ENCODE results near the gene MICAL1.

Gene MICAL1

DNA sequence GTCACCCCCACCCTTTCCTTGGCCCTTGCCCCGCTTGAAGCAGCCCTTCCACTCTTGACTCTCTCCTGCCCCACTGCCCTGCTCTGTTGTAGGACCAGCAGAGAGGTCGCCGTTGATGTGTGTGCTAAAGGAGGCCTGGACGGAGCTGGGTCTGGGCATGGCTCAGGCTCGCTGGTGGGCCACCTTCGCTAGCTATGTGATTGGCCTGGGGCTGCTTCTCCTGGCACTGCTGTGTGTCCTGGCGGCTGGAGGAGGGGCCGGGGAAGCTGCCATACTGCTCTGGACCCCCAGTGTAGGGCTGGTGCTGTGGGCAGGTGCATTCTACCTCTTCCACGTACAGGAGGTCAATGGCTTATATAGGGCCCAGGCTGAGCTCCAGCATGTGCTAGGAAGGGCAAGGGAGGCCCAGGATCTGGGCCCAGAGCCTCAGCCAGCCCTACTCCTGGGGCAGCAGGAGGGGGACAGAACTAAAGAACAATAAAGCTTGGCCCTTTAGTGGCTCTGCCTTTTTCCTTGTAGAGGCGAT is 12.1 kb downstream of the MICAL1 start:
- intact Hi-C loops (cut with micrococcal nuclease), result loop anchor here (5.0 kb wide), 2 partner anchors 61 to 249 kb away; partner anchors contain the start of genes AK9, CD164 and FIG4
- Mint-ChIP-seq H3K9me3 (no peaks in the 10 kb centered on the region), H3K4me1 (ENCODE audit: low read depth) (peaks cover 73% of the 10 kb centered on the region), H3K27me3 (no peaks in the 10 kb centered on the region), H3K36me3 (ENCODE audit: low read depth) (peaks cover 76% of the 10 kb centered on the region), H3K4me3 (no peak overlapping the region), H3K27ac (peak overlapping the region; percentile 85)

DNA sequence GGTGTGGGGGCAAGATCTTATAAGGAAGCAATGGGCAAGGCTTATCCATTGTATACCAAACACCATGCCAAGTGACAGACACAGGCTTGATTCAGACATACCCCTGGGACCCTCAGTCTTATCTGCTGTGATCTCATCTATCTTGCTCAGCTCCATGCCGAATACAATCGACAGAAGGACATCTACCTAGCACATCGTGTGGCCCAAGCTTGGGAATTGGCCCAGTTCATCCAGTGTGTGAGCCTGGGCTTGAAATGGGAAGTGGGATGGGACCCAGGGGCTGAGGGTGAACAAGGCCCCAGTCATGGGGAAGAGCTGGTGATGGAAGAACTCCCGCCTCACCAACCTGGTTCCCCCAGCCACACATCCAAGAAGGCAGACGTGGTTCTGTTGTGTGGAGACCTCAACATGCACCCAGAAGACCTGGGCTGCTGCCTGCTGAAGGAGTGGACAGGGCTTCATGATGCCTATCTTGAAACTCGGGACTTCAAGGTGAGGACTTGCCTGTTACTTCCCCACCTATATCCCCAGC is 13.1 kb downstream of the MICAL1 start:
- peak overlapping the region; percentile 85 for H3K27ac Mint-ChIP-seq
- no peaks in the 10 kb centered on the region for H3K9me3 Mint-ChIP-seq
- H3K4me3 Mint-ChIP-seq, result no peak overlapping the region
- H3K4me1 Mint-ChIP-seq (ENCODE audit: low read depth), result peaks cover 63% of the 10 kb centered on the region
- peaks cover 66% of the 10 kb centered on the region for H3K36me3 Mint-ChIP-seq (ENCODE audit: low read depth)
- intact Hi-C loops (cut with micrococcal nuclease), result loop anchor here (5.0 kb wide), 2 partner anchors 60 to 250 kb away; partner anchors contain the start of genes AK9, CD164 and FIG4
- no peaks in the 10 kb centered on the region for H3K27me3 Mint-ChIP-seq

DNA sequence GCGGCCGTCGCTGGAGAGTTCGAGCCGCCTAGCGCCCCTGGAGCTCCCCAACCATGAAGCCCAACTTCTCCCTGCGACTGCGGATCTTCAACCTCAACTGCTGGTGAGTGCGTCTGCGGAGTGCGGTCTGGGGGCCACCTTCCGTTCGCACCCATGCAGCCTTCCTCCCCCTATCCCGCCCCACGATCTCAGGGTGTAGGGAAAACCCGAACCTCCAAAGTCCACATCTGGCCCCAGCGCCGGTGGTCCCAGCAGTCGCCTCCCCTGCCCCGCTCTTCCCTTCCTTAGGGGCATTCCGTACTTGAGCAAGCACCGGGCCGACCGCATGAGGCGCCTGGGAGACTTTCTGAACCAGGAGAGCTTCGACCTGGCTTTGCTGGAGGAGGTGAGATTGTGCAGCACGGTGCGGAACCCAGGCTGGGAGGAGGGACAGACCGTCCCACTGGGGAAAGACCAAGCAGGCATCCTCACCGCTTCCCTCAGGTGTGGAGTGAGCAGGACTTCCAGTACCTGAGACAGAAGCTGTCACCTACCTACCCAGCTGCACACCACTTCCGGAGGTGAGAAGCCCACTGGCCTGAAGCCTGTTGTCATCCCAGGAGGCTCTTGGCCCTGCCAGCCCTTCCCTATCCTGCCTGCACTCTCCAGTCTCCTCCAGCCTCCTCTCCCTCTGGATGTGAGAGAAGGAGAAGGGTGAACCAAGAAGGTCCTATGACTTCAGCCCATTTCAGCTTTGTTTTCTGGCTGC is 14.3 kb downstream of the MICAL1 start:
- H3K27ac Mint-ChIP-seq, result peak overlapping the region; percentile 86
- peak overlapping the region; percentile 81 for H3K4me3 Mint-ChIP-seq
- H3K9me3 Mint-ChIP-seq, result no peaks in the 10 kb centered on the region
- peaks cover 51% of the 10 kb centered on the region for H3K4me1 Mint-ChIP-seq (ENCODE audit: low read depth)
- H3K36me3 Mint-ChIP-seq (ENCODE audit: low read depth), result peaks cover 54% of the 10 kb centered on the region
- no peaks in the 10 kb centered on the region for H3K27me3 Mint-ChIP-seq
- intact Hi-C loops (cut with micrococcal nuclease), result loop anchor here (2.0 to 5.0 kb wide), 3 partner anchors 14 to 251 kb away; partner anchors contain the start of genes AK9, CD164, FIG4 and MICAL1

DNA sequence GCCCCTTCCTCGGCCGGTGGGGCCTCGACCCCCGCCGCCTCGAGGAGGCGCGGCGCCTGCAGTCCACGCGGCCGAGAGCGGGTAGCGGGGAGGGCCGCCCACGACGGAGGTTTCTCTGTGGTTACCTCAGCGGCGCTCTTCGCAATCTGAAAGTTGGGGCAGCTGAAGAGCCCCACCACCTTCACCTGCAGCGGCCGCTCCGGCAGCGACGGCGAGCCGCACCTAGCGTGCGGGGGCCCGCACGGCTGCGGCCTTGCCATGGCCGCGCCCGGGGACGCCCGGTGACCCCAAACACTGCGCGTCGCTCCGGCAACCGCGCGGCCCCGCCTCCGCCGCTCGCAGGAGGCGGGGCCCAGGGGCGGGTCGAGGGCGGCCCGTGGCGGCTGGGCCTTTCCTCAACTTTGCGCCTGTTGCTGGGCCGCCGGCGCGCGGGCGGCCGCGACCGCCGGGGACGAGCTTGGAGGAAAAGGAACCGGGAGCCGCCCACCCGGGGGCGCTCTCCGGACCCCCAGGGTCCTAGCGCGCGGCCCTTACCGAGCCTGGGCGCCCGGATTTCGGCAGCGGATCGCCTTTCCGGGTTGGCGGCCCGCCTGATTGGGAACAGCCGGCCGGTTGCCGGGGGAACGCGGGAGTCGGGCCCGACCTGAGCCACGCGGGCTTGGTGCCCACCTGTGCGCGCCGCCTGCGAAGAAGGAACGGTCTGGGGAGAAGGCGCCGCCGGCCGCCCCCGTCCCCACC is 15.1 kb downstream of the MICAL1 start, which contains the start of the genes PPIL6 and SMPD2:
TSS of gene PPIL6 (minus strand) at position 298 of the 738 bp plus-strand sequence. CDS start at position 260, 38 bp downstream.
TSS of gene SMPD2 (plus strand) at position 394 of the 738 bp plus-strand sequence. CDS start 398 bp downstream, outside the sequence.
- no peaks in the 10 kb centered on the region for H3K27me3 Mint-ChIP-seq
- peak within 1 kb of the TSS; percentile 86 for H3K27ac Mint-ChIP-seq
- H3K36me3 Mint-ChIP-seq (ENCODE audit: low read depth), result peaks cover 46% of the 10 kb centered on the region
- intact Hi-C loops (cut with micrococcal nuclease), result loop anchor here (2.0 to 5.0 kb wide), 3 partner anchors 14 to 252 kb away; partner anchors contain the start of genes AK9, CD164, FIG4 and MICAL1
- peak within 1 kb of the TSS; percentile 81 for H3K4me3 Mint-ChIP-seq
- H3K4me1 Mint-ChIP-seq (ENCODE audit: low read depth), result peaks cover 49% of the 10 kb centered on the region
- no peaks in the 10 kb centered on the region for H3K9me3 Mint-ChIP-seq

DNA sequence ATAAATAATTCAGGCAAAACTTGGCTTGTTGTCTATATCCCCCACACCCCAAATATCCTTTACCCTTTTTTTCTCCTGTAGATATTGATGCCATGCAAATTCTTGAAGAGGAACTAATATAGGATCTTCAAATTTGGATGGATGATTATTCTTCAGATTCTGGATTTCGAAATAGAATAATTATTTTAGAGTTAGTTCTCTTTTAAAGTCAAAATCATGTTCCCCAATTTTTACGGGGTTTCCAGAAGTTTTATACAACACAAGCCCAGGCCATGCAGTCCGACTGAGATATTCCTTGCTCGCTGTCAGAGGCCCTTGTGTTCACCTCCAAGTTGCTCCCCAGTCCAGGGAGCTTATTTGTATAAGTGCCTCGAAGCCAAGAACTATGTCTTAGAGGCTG is 19.5 kb downstream of the MICAL1 start:
- Mint-ChIP-seq H3K9me3 (no peaks in the 10 kb centered on the region), H3K4me3 (no peak overlapping the region), H3K4me1 (ENCODE audit: low read depth) (peaks cover 19% of the 10 kb centered on the region), H3K27ac (no peak overlapping the region), H3K27me3 (peaks cover 2% of the 10 kb centered on the region), H3K36me3 (ENCODE audit: low read depth) (peaks cover 3% of the 10 kb centered on the region)
- intact Hi-C loops (cut with micrococcal nuclease), result loop anchor here (5.0 kb wide), 1 partner anchor 46 kb away; the partner anchor contains the start of gene ZBTB24

DNA sequence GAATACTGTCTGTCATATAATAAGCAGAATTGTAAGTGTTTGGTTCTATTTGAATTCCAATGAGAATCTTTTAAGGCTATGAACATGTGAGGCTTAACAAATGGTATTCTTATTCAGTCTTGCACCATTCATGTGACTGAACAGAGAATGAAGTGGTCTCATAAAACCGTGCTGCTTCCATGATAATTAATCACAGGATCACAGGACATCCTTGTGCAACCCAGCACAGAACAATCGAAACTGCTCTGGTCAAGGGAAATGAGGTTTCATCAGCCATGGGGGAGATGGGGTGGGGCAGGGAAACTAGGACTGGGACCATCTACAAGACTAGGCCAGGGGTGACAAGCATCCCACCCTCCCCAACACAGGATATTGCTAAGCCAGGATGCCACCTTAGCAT is 21.1 kb downstream of the MICAL1 start:
- intact Hi-C loops (cut with micrococcal nuclease), result no loop called here
- H3K9me3 Mint-ChIP-seq, result no peaks in the 10 kb centered on the region
- H3K36me3 Mint-ChIP-seq (ENCODE audit: low read depth), result no peaks in the 10 kb centered on the region
- H3K4me1 Mint-ChIP-seq (ENCODE audit: low read depth), result peaks cover 19% of the 10 kb centered on the region
- H3K4me3 Mint-ChIP-seq, result no peak overlapping the region
- no peak overlapping the region for H3K27ac Mint-ChIP-seq
- H3K27me3 Mint-ChIP-seq, result peaks cover 2% of the 10 kb centered on the region

DNA sequence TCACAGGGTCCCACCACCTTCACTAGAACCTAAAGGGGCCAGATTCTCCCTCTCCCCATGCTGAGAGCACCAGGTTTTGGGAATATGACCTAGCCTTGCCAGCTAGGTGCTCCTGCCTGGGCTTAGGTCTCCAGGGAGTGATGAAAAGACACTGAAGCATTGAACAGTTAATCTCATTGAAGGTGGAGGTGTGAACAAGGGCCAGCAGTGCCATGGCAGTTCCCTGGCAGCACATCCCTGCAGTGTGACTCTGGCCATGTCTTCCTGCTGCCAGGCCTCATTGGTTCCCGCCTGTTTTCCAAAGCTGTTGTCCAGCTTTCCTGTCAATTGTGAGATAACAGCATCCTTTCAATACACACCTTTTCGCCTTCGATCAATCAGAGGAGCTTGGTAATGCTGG is 26.1 kb downstream of the MICAL1 start:
- H3K27ac Mint-ChIP-seq, result no peak overlapping the region
- intact Hi-C loops (cut with micrococcal nuclease), result no loop called here
- H3K4me3 Mint-ChIP-seq, result no peak overlapping the region
- no peaks in the 10 kb centered on the region for H3K36me3 Mint-ChIP-seq (ENCODE audit: low read depth)
- no peaks in the 10 kb centered on the region for H3K9me3 Mint-ChIP-seq
- H3K4me1 Mint-ChIP-seq (ENCODE audit: low read depth), result peaks cover 7% of the 10 kb centered on the region
- peaks cover 2% of the 10 kb centered on the region for H3K27me3 Mint-ChIP-seq

DNA sequence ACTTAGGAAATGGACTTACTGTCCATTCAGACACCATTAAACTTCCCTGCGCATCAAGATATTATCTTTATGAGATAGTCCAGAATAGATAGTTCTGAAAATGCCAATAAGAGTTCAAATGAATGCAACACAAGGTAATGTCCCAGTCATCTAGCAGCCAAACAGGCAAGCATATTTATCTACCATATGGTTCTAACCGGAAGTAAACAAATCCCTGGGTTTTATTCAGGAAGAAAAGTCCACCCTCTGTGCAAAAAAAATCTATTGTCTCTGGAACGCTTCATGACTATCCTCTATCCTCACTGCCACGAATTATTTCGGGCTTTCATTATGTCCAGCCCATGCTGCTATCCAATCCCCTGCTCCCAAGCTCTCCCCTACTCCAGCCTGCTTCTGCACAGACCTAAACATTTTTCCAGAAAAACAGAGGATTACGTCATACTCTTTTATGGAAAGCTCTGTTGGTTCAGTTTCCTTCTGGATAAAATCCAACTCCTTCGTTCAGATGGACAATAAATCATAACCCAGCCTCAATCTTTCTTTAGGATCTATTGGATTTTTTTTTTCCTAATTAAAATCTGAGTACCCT is 26.6 kb downstream of the MICAL1 start:
- H3K27ac Mint-ChIP-seq, result no peak overlapping the region
- intact Hi-C loops (cut with micrococcal nuclease), result no loop called here
- peaks cover 6% of the 10 kb centered on the region for H3K4me1 Mint-ChIP-seq (ENCODE audit: low read depth)
- no peak overlapping the region for H3K4me3 Mint-ChIP-seq
- H3K36me3 Mint-ChIP-seq (ENCODE audit: low read depth), result no peaks in the 10 kb centered on the region
- H3K27me3 Mint-ChIP-seq, result peaks cover 2% of the 10 kb centered on the region
- no peaks in the 10 kb centered on the region for H3K9me3 Mint-ChIP-seq

DNA sequence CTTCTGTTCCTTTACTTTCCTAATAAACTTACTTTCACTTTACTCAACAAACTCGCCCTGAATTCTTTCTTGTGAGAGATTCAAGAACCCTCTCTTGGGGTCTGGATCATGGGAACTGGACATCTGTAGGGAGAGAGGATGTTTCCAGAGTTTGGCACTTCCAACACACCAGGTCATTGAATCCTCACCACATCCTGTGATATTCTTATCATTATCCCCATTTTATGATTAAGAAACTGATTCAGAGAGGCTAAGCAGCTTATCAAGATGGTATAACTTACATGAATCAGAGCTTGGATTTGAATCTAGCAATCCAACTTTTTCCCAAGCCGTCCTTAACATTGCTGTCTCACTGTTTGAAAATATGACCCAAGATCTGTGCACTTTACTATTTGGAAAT is 30.6 kb downstream of the MICAL1 start:
- H3K27me3 Mint-ChIP-seq, result no peaks in the 10 kb centered on the region
- H3K9me3 Mint-ChIP-seq, result no peaks in the 10 kb centered on the region
- H3K36me3 Mint-ChIP-seq (ENCODE audit: low read depth), result no peaks in the 10 kb centered on the region
- H3K4me3 Mint-ChIP-seq, result no peak overlapping the region
- H3K27ac Mint-ChIP-seq, result no peak overlapping the region
- intact Hi-C loops (cut with micrococcal nuclease), result no loop called here
- no peaks in the 10 kb centered on the region for H3K4me1 Mint-ChIP-seq (ENCODE audit: low read depth)

DNA sequence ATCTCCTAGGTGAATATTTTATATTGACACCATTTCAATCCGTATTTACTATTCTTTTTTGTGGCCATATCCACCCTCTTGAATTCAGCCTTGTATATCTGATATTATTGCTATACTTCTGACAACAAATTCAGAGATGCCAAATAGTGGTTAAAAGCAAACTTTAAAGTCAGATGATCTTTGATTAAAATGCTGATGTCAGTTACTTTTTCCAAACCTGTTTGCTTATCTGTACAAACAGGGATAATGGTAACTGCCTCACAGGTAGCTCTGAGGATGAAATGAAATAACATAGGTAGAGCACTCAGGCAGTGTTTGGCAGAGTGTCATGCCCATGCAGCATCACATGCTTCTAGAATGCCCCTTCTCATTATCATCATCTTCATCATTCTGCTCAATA is 34.4 kb downstream of the MICAL1 start:
- intact Hi-C loops (cut with micrococcal nuclease), result no loop called here
- no peaks in the 10 kb centered on the region for H3K27me3 Mint-ChIP-seq
- no peak overlapping the region for H3K27ac Mint-ChIP-seq
- H3K9me3 Mint-ChIP-seq, result no peaks in the 10 kb centered on the region
- no peak overlapping the region for H3K4me3 Mint-ChIP-seq
- H3K4me1 Mint-ChIP-seq (ENCODE audit: low read depth), result no peaks in the 10 kb centered on the region
- no peaks in the 10 kb centered on the region for H3K36me3 Mint-ChIP-seq (ENCODE audit: low read depth)

DNA sequence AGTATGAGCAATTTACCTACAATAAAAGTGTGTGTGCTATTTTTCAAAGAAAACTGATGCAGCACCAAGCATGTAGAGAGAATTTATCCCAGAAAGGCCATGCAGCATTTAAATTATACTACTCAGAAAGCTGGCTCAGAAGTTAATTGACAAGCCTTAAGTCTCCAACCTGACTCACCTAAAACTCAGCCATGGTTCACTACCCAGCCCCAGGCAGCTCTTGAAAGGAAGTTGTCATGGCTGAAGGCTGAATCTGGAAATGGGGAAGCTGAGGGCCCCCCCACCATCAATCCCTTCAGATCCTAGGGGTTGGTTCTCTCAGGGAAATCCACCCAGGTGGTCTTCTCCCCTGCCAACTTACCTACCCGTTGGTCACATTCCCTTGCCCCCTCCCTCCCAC is 34.8 kb downstream of the MICAL1 start:
- Mint-ChIP-seq H3K9me3 (no peaks in the 10 kb centered on the region), H3K4me1 (ENCODE audit: low read depth) (no peaks in the 10 kb centered on the region), H3K27me3 (no peaks in the 10 kb centered on the region), H3K4me3 (no peak overlapping the region), H3K36me3 (ENCODE audit: low read depth) (no peaks in the 10 kb centered on the region), H3K27ac (no peak overlapping the region)
- intact Hi-C loops (cut with micrococcal nuclease), result no loop called here

DNA sequence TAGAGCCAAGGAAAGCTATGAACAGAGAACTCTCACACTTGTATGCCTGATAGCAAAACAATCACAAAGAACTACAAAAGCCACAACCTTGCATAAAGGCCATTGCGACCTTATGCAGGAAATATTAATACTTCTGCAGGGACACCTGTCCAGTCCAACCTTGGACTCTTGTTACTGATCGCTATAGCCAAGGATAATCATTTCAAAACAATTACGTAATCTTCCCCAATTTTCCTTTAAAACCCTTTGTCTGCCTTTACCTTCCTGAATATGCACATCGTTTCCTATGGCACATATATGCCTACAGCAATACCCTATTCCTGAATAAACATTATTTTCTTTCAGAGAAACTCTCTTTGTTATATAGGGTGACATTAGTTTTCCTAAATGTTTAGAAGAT is 37.9 kb downstream of the MICAL1 start:
- intact Hi-C loops (cut with micrococcal nuclease), result no loop called here
- Mint-ChIP-seq H3K36me3 (ENCODE audit: low read depth) (no peaks in the 10 kb centered on the region), H3K4me1 (ENCODE audit: low read depth) (no peaks in the 10 kb centered on the region), H3K27me3 (peaks cover 1% of the 10 kb centered on the region), H3K27ac (no peak overlapping the region), H3K4me3 (no peak overlapping the region), H3K9me3 (no peaks in the 10 kb centered on the region)

DNA sequence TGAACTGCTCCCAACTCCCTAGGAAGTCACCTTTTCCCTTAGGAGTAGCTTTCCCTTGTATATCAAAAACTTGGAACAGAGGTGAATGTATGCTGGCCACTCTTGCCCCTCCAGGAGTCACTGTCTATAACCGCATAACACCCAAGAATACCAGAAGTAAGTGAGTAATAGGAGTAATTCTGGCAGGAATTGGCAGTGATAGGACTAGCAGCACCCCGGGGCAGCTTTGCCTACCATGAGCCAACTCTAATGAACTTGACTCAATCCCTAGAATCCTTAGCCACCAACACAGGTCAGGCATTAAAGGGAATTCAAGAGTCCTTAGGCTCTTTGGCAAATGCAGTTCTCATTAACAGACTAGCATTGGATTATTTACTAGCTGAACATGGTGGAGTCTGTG is 44.5 kb downstream of the MICAL1 start:
- H3K27ac Mint-ChIP-seq, result no peak overlapping the region
- peaks cover 4% of the 10 kb centered on the region for H3K27me3 Mint-ChIP-seq
- H3K9me3 Mint-ChIP-seq, result no peaks in the 10 kb centered on the region
- H3K4me1 Mint-ChIP-seq (ENCODE audit: low read depth), result peaks cover 4% of the 10 kb centered on the region
- no peaks in the 10 kb centered on the region for H3K36me3 Mint-ChIP-seq (ENCODE audit: low read depth)
- intact Hi-C loops (cut with micrococcal nuclease), result no loop called here
- H3K4me3 Mint-ChIP-seq, result no peak overlapping the region

All from dendritic cell treated with granulocyte-macrophage colony-stimulating factor and Interleukin-4, amounts not matched to agents 40 ng/mL and 50 ng/mL, for 4 days (primary cell).